Transverse colon (tissue), 4 donors: Measurements from ENCODE around the gene CTNNBL1. TPM values are rescaled to one million over a fixed set of nuclear protein-coding genes. Genes with fewer than 3 reads are reported as not detected.

Experiments used
- DNase-seq: peaks from one replicate; pipeline ENCODE4 v3.0.0-alpha.2; 2019
- H3K27ac ChIP-seq, 4 donors: fragments of 200-600 bp; sonication (generic); 2 replicates each; pipeline ENCODE4 v1.5.1; 2016 to 2018; ENCODE audit warnings: inconsistent platforms in 4 of 4
- H3K27me3 ChIP-seq: fragments of 200-600 bp; sonication (generic); 2 replicates; pipeline ENCODE4 v1.5.1; 2017; ENCODE audit warnings: inconsistent platforms
- H3K36me3 ChIP-seq, 4 donors: fragments of 200-600 bp; sonication (generic); 2 replicates each; pipeline ENCODE4 v1.5.1; 2017 to 2019; ENCODE audit warnings: inconsistent platforms in 4 of 4
- H3K4me1 ChIP-seq, 4 donors: fragments of 200-600 bp; sonication (generic); 2 replicates each; pipeline ENCODE4 v1.5.1; 2017 to 2020; ENCODE audit warnings: inconsistent platforms in 4 of 4
- H3K4me3 ChIP-seq, 4 donors: fragments of 200-600 bp; sonication (generic); 1 replicate in 1 of 4; 2 replicates in 3 of 4; pipeline versions ENCODE4 v1.5.1 to v1.6.1; 2017 to 2019; ENCODE audit warnings: inconsistent platforms in 4 of 4
- H3K9me3 ChIP-seq, 2 donors: fragments of 200-600 bp; sonication (generic); 2 replicates each; pipeline ENCODE4 v1.5.1; 2017 to 2019; ENCODE audit warnings: inconsistent platforms in 2 of 2
- EP300 ChIP-seq: sonication (generic); formaldehyde crosslinking; IDR thresholded peaks from one replicate; pipeline ENCODE4 v1.6.1; 2017; ENCODE audit warnings: antibody characterized with exemption, low read depth
- POLR2A ChIP-seq: fragments of 450-650 bp; IDR thresholded peaks from one replicate; pipeline ENCODE4 v1.6.1; 2016; ENCODE audit warnings: antibody characterized with exemption, mild to moderate bottlenecking, moderate library complexity
- POLR2AphosphoS5 ChIP-seq, 3 donors: sonication (generic); formaldehyde crosslinking; IDR thresholded peaks; one replicate each; pipeline ENCODE4 v1.6.1; 2016; ENCODE audit warnings: antibody characterized with exemption in 3 of 3
- WGBS, 2 donors: methylation state at CpG; one replicate each; pipeline ENCODE4 v1.1.5; 2018; ENCODE audit warnings: low coverage in 1 of 2; 5-methylcytosine and 5-hydroxymethylcytosine counted together
- in situ Hi-C, 4 donors: fragments of 200-750 bp; cut with MboI; loops; one replicate each; pipeline versions ENCODE4 v1.15.0 to v1.15.1; 2017; ENCODE audit warnings: low sequenced_read_pairs in 3 of 4, low pct_ligation_motif_present in 1 of 4, low pct_unique_long_range_greater_than_20kb in 1 of 4
- intact Hi-C: fragments of 100-400 bp; cut with DNase I; formaldehyde crosslinking; loops from one replicate; pipeline ENCODE4 v1.15.1; 2023; ENCODE audit warnings: low total_unique reads
- total RNA-seq, 4 donors: library from RNA; depleted of rRNA; stranded (reverse); fragments of >200 nt; gene quantifications; one replicate each; pipeline ENCODE4 v1.1.0, GENCODE V29; 2016
- TF ChIP-seq, protein P1 (sequence below), 5 experiments: fragments of 200-600 bp in 3 of 5; fragments of 450-650 bp in 2 of 5; sonication (generic) in 3 of 5; IDR thresholded peaks; 1 replicate in 2 of 5; 2 replicates in 3 of 5; pipeline ENCODE4 v1.5.1; 2016 to 2017; ENCODE audit warnings: antibody characterized with exemption in 5 of 5, inconsistent platforms in 3 of 5, mild to moderate bottlenecking in 2 of 5, moderate library complexity in 1 of 5

The CTNNBL1 gene
- total RNA-seq, 4 donors from 2014 or later, result 18.7 to 49.0 (median 22.4) TPM

DNA sequence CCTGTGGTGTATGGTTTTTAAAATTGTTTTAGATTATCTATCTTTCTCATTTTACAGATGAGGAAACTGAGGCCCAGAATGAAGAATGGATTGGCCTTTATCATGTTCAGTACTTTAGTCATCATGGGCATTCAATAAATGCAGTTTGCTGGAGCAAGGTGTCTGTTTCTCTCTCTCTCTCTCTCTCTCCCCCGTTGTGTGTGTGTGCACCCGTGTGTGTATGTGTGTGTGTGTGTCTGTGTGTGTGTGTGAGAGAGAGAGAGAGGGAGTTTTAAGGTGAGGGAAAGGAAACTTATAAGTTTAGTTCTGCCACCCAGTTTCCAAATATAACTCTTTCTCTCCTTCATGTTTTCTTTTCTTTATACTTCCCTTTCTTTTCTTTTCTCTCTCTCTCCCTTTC lies 62.4 kb downstream of the CTNNBL1 start:
- Histone ChIP-seq H3K4me3 (no peak overlapping the region), H3K27ac (no peak overlapping the region), H3K36me3 (peaks cover 0 to 10% (median 0%) of the 10 kb centered on the region in 4 donors), H3K27me3 (no peaks in the 10 kb centered on the region), H3K4me1 (no peaks in the 10 kb centered on the region), H3K9me3 (no peaks in the 10 kb centered on the region)
- no peak for TF ChIP-seq EP300
- no peak for TF ChIP-seq POLR2AphosphoS5 (IDR thresholded peaks at IDR 0.05)
- TF ChIP-seq POLR2A, result no peak
- TF ChIP-seq, protein P1, sequence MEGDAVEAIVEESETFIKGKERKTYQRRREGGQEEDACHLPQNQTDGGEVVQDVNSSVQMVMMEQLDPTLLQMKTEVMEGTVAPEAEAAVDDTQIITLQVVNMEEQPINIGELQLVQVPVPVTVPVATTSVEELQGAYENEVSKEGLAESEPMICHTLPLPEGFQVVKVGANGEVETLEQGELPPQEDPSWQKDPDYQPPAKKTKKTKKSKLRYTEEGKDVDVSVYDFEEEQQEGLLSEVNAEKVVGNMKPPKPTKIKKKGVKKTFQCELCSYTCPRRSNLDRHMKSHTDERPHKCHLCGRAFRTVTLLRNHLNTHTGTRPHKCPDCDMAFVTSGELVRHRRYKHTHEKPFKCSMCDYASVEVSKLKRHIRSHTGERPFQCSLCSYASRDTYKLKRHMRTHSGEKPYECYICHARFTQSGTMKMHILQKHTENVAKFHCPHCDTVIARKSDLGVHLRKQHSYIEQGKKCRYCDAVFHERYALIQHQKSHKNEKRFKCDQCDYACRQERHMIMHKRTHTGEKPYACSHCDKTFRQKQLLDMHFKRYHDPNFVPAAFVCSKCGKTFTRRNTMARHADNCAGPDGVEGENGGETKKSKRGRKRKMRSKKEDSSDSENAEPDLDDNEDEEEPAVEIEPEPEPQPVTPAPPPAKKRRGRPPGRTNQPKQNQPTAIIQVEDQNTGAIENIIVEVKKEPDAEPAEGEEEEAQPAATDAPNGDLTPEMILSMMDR (IDR thresholded peaks at IDR 0.05), result no peak
- in situ Hi-C loops, result no loop called here
- DNase-seq, result no peak
- WGBS, 2 donors, result 68 to 75% methylated on average over 2 of the region's 2 CpGs
- intact Hi-C loops, result loop anchor here (5.0 to 10.0 kb wide), 2 partner anchors 229 to 1024 kb away; no protein-coding TSS in a partner anchor

DNA sequence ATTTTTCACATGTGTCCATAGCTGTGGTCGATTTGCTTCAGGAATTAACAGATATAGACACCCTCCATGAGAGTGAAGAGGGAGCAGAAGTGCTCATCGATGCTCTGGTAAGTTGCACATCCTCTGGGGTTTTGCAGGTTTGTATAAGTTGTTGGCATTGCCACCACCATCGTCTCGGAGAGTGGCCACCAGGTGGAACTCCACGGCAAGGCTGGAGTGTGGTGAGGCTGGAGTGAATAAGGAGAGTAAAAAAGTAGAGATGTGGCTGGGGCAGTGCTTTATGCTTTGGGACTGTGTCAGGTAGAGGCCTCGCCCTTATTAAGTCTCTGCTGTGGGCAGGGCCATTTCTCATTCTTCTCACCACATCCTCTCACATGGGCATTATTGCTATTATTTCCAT lies 63.7 kb downstream of the CTNNBL1 start:
- TF ChIP-seq EP300 (no peak), POLR2AphosphoS5 (IDR thresholded peaks at IDR 0.05) (no peak), POLR2A (no peak)
- TF ChIP-seq, protein P1 (IDR thresholded peaks at IDR 0.05), result no peak
- DNase-seq, result no peak
- 84% methylated on average over 6 of the region's 6 CpGs; no CpG with 5 or more reads in 1 of the 2 donors for WGBS, 2 donors
- Histone ChIP-seq H3K36me3 (peaks cover 0 to 10% (median 0%) of the 10 kb centered on the region in 4 donors), H3K27ac (no peak overlapping the region), H3K27me3 (no peaks in the 10 kb centered on the region), H3K4me3 (no peak overlapping the region), H3K9me3 (no peaks in the 10 kb centered on the region), H3K4me1 (no peaks in the 10 kb centered on the region)
- intact Hi-C loops, result loop anchor here (5.0 to 10.0 kb wide), 2 partner anchors 227 to 1025 kb away; no protein-coding TSS in a partner anchor
- in situ Hi-C loops, result no loop called here

DNA sequence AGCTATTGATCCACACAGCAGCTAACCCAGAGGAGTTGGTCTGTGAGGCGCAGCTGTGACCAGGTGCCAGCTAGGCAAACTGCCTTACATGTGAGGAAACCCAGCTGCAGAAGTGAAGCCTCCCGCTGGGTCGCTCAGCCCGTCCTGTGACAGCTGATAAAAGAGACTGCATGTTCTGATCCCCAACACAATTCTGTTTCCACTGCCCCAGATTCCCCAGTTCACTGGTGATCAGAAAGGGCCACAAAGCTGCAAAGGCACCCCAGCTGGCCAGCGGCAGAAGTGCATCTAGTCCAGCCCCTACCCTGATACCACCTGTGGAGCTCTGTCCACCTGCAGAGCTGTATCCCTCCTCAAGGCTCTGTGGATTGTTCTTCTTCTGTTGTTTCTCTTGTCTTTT lies 64.5 kb downstream of the CTNNBL1 start:
- Histone ChIP-seq H3K36me3 (peaks cover 0 to 10% (median 0%) of the 10 kb centered on the region in 4 donors), H3K27me3 (no peaks in the 10 kb centered on the region), H3K4me3 (no peak overlapping the region), H3K4me1 (no peaks in the 10 kb centered on the region), H3K9me3 (no peaks in the 10 kb centered on the region), H3K27ac (no peak overlapping the region)
- 95% methylated on average over 5 of the region's 5 CpGs; no CpG with 5 or more reads in 1 of the 2 donors for WGBS, 2 donors
- in situ Hi-C loops, result no loop called here
- intact Hi-C loops, result loop anchor here (5.0 to 10.0 kb wide), 2 partner anchors 226 to 1026 kb away; no protein-coding TSS in a partner anchor
- DNase-seq, result no peak
- TF ChIP-seq POLR2A (no peak), EP300 (no peak), POLR2AphosphoS5 (IDR thresholded peaks at IDR 0.05) (no peak)
- TF ChIP-seq, protein P1 (IDR thresholded peaks at IDR 0.05), result no peak

DNA sequence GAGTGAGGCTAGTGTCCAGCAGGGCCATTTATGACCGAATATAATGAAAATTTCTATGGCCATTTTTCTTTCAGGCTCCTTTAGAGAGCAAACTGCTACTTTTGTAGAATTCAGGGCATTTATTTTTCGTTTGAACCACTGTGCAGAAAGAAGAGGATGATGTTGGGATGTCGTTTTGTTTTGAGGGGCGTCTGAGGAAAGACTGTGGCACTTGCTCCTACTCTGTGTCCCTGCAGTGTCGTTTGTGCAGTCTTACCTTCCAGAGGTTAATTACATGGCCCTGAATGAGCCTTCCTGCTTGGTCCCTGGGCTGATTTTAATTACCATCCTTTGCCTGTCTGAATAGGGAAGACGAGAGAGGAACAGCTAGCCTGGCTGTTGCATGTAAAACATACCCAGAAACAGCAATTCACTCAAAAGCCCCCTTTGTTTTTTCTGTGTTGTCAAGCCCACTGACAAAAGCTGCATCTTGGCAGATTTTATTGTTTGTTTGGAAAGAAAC lies 65.3 kb downstream of the CTNNBL1 start:
- intact Hi-C loops, result loop anchor here (5.0 to 10.0 kb wide), 2 partner anchors 226 to 1027 kb away; no protein-coding TSS in a partner anchor

More for the DNA sequence above, 65.3 kb downstream of the CTNNBL1 start:
- Histone ChIP-seq H3K27me3 (no peaks in the 10 kb centered on the region), H3K36me3 (peaks cover 0 to 10% (median 0%) of the 10 kb centered on the region in 4 donors), H3K27ac (no peak overlapping the region), H3K4me3 (no peak overlapping the region), H3K4me1 (no peaks in the 10 kb centered on the region), H3K9me3 (no peaks in the 10 kb centered on the region)
- DNase-seq, result no peak
- in situ Hi-C loops, result no loop called here
- 84% methylated on average over 6 of the region's 6 CpGs; no CpG with 5 or more reads in 1 of the 2 donors for WGBS, 2 donors
- no peak for TF ChIP-seq POLR2AphosphoS5 (IDR thresholded peaks at IDR 0.05)
- no peak for TF ChIP-seq POLR2A
- TF ChIP-seq, protein P1 (IDR thresholded peaks at IDR 0.05), result no peak
- TF ChIP-seq EP300, result no peak
